22Rv1 (cell line): ENCODE measurements around the gene RARA.
"Not testable (repeated sequence)": the region's sequence is repeated elsewhere in the genome, so short reads cannot be mapped to it uniquely, and the experiment has no call there.

Experiments used
- ZFX ChIP-seq: fragments of 450-650 bp; IDR thresholded peaks from 2 replicates; pipeline ENCODE4 v1.6.1; 2017; ENCODE audit warnings: antibody characterized with exemption, borderline replicate concordance
- TF ChIP-seq, protein P1 (sequence below): fragments of 450-650 bp; IDR thresholded peaks from 2 replicates; pipeline ENCODE4 v1.5.1; 2017; ENCODE audit warnings: mild to moderate bottlenecking

DNA sequence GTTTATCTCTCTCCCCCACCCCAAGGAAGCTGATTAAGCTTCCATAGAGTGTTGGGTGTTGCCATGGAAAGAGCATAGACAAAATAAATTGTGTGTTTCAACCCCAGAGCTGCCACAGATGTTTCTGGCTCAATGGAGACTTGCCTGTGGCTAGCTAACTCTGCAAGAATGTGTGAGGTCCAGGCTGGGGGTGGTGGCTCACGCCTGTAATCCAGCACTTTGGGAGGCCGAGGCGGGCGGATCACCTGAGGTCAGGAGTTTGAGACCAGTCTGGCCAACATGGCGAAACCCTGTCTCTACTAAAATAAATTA, 4.5 kb upstream of the RARA start:
- TF ChIP-seq, protein P1, sequence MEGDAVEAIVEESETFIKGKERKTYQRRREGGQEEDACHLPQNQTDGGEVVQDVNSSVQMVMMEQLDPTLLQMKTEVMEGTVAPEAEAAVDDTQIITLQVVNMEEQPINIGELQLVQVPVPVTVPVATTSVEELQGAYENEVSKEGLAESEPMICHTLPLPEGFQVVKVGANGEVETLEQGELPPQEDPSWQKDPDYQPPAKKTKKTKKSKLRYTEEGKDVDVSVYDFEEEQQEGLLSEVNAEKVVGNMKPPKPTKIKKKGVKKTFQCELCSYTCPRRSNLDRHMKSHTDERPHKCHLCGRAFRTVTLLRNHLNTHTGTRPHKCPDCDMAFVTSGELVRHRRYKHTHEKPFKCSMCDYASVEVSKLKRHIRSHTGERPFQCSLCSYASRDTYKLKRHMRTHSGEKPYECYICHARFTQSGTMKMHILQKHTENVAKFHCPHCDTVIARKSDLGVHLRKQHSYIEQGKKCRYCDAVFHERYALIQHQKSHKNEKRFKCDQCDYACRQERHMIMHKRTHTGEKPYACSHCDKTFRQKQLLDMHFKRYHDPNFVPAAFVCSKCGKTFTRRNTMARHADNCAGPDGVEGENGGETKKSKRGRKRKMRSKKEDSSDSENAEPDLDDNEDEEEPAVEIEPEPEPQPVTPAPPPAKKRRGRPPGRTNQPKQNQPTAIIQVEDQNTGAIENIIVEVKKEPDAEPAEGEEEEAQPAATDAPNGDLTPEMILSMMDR, result not testable (repeated sequence)
- not testable (repeated sequence) for TF ChIP-seq ZFX
